HepG2 (cell line): Measurements from ENCODE around the gene VPS4A. TPM values are rescaled to one million over a fixed set of nuclear protein-coding genes. Genes with fewer than 3 reads are reported as not detected.

Experiments used
- CC2D1A ChIP-seq: sonication (generic); formaldehyde crosslinking; IDR thresholded peaks from 2 replicates; pipeline ENCODE4 v1.8.1; 2023; ENCODE audit warnings: mild to moderate bottlenecking, missing genetic modification reagents
- FLYWCH1 ChIP-seq: sonication (generic); formaldehyde crosslinking; IDR thresholded peaks from 2 replicates; pipeline ENCODE4 v1.8.1; 2023; ENCODE audit warnings: mild to moderate bottlenecking, missing genetic modification reagents
- IRF1 ChIP-seq: sonication (generic); formaldehyde crosslinking; IDR thresholded peaks from 2 replicates; pipeline ENCODE4 v1.4.0; 2020; ENCODE audit warnings: low read depth, mild to moderate bottlenecking, missing genetic modification reagents
- KAT2B ChIP-seq: fragments of 150-350 bp; IDR thresholded peaks from 2 replicates; pipeline ENCODE4 v1.6.1; 2014; ENCODE audit warnings: low read depth, low read length, borderline replicate concordance
- KMT2B ChIP-seq: IDR thresholded peaks from 2 replicates; pipeline ENCODE4 v1.6.1; 2016; ENCODE audit warnings: missing genetic modification reagents, missing compliant biosample characterization
- NFIB ChIP-seq: sonication (generic); formaldehyde crosslinking; IDR thresholded peaks from 2 replicates; pipeline ENCODE4 v1.9.0; 2021; ENCODE audit warnings: missing genetic modification reagents, mild to moderate bottlenecking, borderline replicate concordance
- NFRKB ChIP-seq: fragments of 450-650 bp; IDR thresholded peaks from 2 replicates; pipeline ENCODE4 v1.6.1; 2017
- SP2 ChIP-seq: sonication (generic); formaldehyde crosslinking; IDR thresholded peaks from 2 replicates; pipeline ENCODE4 v1.5.1; 2020; ENCODE audit warnings: mild to moderate bottlenecking, missing genetic modification reagents
- TARDBP ChIP-seq: sonication (generic); formaldehyde crosslinking; IDR thresholded peaks from 2 replicates; pipeline ENCODE4 v1.8.0; 2022; ENCODE audit warnings: mild to moderate bottlenecking, missing genetic modification reagents
- TERF1 ChIP-seq: sonication (generic); formaldehyde crosslinking; IDR thresholded peaks from 2 replicates; pipeline ENCODE4 v1.8.0; 2022; ENCODE audit warnings: mild to moderate bottlenecking, missing genetic modification reagents, moderate library complexity
- ZBTB34 ChIP-seq: sonication (generic); formaldehyde crosslinking; IDR thresholded peaks from 2 replicates; pipeline ENCODE4 v1.8.0; 2022; ENCODE audit warnings: mild to moderate bottlenecking, missing genetic modification reagents
- ZBTB39 ChIP-seq: sonication (generic); formaldehyde crosslinking; IDR thresholded peaks from 2 replicates; pipeline ENCODE4 v1.5.0; 2020; ENCODE audit warnings: missing genetic modification reagents
- ZFP62 ChIP-seq: sonication (generic); formaldehyde crosslinking; IDR thresholded peaks from 2 replicates; pipeline ENCODE4 v1.4.0; 2020; ENCODE audit warnings: missing genetic modification reagents
- ZFYVE20 ChIP-seq: sonication (generic); formaldehyde crosslinking; IDR thresholded peaks from 2 replicates; pipeline ENCODE4 v1.8.0; 2023; ENCODE audit warnings: low read depth, mild to moderate bottlenecking, moderate library complexity, missing genetic modification reagents, borderline replicate concordance
- ZNF20 ChIP-seq: sonication (generic); formaldehyde crosslinking; IDR thresholded peaks from 2 replicates; pipeline ENCODE4 v1.4.0; 2020; ENCODE audit warnings: mild to moderate bottlenecking, moderate library complexity, missing genetic modification reagents
- ZNF382 ChIP-seq: sonication (generic); formaldehyde crosslinking; IDR thresholded peaks from 2 replicates; pipeline ENCODE4 v1.5.0; 2020; ENCODE audit warnings: missing genetic modification reagents, mild to moderate bottlenecking, borderline replicate concordance
- ZNF609 ChIP-seq: sonication (generic); formaldehyde crosslinking; IDR thresholded peaks from 2 replicates; pipeline ENCODE4 v1.4.0; 2020; ENCODE audit warnings: mild to moderate bottlenecking, missing genetic modification reagents, borderline replicate concordance
- ZNF709 ChIP-seq: sonication (generic); formaldehyde crosslinking; IDR thresholded peaks from 2 replicates; pipeline ENCODE4 v1.5.0; 2020; ENCODE audit warnings: mild to moderate bottlenecking, missing genetic modification reagents
- ZNF879 ChIP-seq: sonication (generic); formaldehyde crosslinking; IDR thresholded peaks from 2 replicates; pipeline ENCODE4 v1.8.1; 2023; ENCODE audit warnings: missing genetic modification reagents
- polyA plus RNA-seq, 8 experiments: library from polyadenylated mRNA; depleted of rRNA in 3 of 8; stranded (reverse) in 7 of 8; unstranded in 1 of 8; fragments of >200 nt; fragmentation: Illumina TruSeq in 4 of 8; extraction: Trizol in 4 of 8; gene quantifications; 2 replicates each; pipeline versions ENCODE4 v1.2.1 to v1.2.3, GENCODE V29; 2011 to 2016; ENCODE audit warnings: low read depth in 4 of 8, missing spikeins in 1 of 8, mixed read lengths in 1 of 8; ENCODE audit not compliant: insufficient read depth in 1 of 8
- total RNA-seq, 5 experiments: library from RNA; depleted of rRNA; stranded (reverse); fragments of >200 nt; fragmentation: Illumina TruSeq; extraction: Trizol; gene quantifications; 2 replicates each; pipeline ENCODE4 v1.2.3, GENCODE V29; 2016; ENCODE audit warnings: low read depth in 1 of 5

VPS4A gene
- total and polyA plus RNA-seq, 2 of the 13 experiments (the other 11 are each of a cell fraction or from before 2014, with no cell fraction given) = 13.2 to 27.9 TPM

- TF ChIP-seq TARDBP (CRISPR knock-in tag) = peak; percentile 96
- no peak for TF ChIP-seq TERF1
- no peak for TF ChIP-seq CC2D1A (CRISPR knock-in tag)
- no peak for TF ChIP-seq FLYWCH1 (CRISPR knock-in tag)
- no peak for TF ChIP-seq ZBTB39 (CRISPR knock-in tag)
- TF ChIP-seq ZNF382 (CRISPR knock-in tag) = no peak
- TF ChIP-seq ZFYVE20 (CRISPR knock-in tag) = no peak
- no peak for TF ChIP-seq KAT2B
- peak; percentile 98 for TF ChIP-seq KMT2B (CRISPR knock-in tag)
- TF ChIP-seq ZNF609 (CRISPR knock-in tag) = peak; percentile 73; the same call in 1 of the 2 replicates
- peak; percentile 89; the same call in 1 of the 2 replicates for TF ChIP-seq ZBTB34 (CRISPR knock-in tag)
- TF ChIP-seq ZNF709 = peak; percentile 98
- TF ChIP-seq NFRKB = peak; percentile 85; the same call in 1 of the 2 replicates
- peak; percentile 34 for TF ChIP-seq ZNF879 (CRISPR knock-in tag)
- TF ChIP-seq ZFP62 (CRISPR knock-in tag) = no peak
- TF ChIP-seq SP2 = peak; percentile 65; the same call in 1 of the 2 replicates
- no peak for TF ChIP-seq NFIB (CRISPR knock-in tag)
- peak; percentile 25; the same call in 1 of the 2 replicates for TF ChIP-seq ZNF20
- 0 out of 2 replicates have a peak, but pooled peaks have one; percentile 47 for TF ChIP-seq IRF1 (CRISPR knock-in tag)
These were observed 28.3 kb downstream of the VPS4A start, which contains the start of the genes COG8 and NIP7 (continued) for GRCh38 chr16:69339289-69340094.
